ENCODE measurements around the gene EPHA7. TPM values are rescaled to one million over a fixed set of nuclear protein-coding genes. Genes with fewer than 3 reads are reported as not detected.

EPHA7 gene
- polyA plus RNA-seq, 1 experiment, result not detected

DNA sequence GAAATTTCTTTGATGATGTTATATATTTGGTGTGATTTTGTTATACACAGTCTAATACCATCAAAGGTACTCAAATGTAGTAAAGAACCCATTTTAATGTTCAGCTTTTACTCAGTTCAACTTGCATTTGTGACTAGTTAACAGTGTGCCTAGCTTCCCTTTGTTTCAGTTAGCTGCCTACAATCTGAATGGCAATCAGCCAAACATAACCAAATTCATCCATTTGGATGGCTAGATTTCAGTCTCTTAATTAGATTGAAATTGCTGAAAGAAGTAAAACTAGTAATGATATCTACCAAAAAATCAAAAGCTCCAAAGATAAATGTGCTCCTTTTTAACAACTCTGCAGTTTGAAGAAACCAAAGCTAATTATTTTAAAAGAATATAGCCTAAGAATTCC lies 6.9 kb downstream of the EPHA7 start:
- ChIA-PET CTCF (no interaction called here), POLR2A (no interaction called here)
- TF ChIP-seq, protein P1, sequence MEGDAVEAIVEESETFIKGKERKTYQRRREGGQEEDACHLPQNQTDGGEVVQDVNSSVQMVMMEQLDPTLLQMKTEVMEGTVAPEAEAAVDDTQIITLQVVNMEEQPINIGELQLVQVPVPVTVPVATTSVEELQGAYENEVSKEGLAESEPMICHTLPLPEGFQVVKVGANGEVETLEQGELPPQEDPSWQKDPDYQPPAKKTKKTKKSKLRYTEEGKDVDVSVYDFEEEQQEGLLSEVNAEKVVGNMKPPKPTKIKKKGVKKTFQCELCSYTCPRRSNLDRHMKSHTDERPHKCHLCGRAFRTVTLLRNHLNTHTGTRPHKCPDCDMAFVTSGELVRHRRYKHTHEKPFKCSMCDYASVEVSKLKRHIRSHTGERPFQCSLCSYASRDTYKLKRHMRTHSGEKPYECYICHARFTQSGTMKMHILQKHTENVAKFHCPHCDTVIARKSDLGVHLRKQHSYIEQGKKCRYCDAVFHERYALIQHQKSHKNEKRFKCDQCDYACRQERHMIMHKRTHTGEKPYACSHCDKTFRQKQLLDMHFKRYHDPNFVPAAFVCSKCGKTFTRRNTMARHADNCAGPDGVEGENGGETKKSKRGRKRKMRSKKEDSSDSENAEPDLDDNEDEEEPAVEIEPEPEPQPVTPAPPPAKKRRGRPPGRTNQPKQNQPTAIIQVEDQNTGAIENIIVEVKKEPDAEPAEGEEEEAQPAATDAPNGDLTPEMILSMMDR (IDR thresholded peaks at IDR 0.05; ENCODE audit: insufficient read depth, low read depth, low read length), result no peak
- Histone ChIP-seq H3K36me3 (ENCODE audit: control insufficient read depth, insufficient read depth, low read length) (no peaks in the 10 kb centered on the region), H3K4me3 (ENCODE audit: low read depth, low read length) (no peak overlapping the region), H3K27me3 (ENCODE audit: control insufficient read depth, insufficient read depth, low read length) (peaks cover 9% of the 10 kb centered on the region)
- DNase-seq (ENCODE audit: low read depth), result no peak

DNA sequence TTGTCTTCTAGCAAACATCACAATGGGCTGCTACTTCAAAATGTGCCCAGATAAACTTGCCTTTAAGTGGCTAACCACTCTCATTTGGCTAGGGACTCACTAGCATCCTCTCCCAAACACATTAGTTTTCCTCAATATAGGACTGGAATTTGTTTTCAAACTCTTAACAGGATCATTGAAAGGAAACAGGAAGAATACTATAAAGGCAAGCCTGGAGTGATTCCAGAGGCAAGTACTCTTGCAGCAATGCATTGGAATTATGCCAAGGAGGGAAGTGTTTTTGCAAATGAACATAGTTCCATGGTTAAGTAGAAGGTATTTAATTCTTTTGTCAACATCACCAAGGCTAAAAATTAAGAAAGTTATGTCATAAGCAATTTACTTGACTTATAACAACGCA lies 12.2 kb downstream of the EPHA7 start:
- ChIA-PET POLR2A (no interaction called here), CTCF (no interaction called here)
- no peak for DNase-seq (ENCODE audit: low read depth)
- TF ChIP-seq, protein P1 (IDR thresholded peaks at IDR 0.05; ENCODE audit: insufficient read depth, low read depth, low read length), result no peak
- H3K4me3 ChIP-seq (ENCODE audit: low read depth, low read length), result no peak overlapping the region
- H3K27me3 ChIP-seq (ENCODE audit: control insufficient read depth, insufficient read depth, low read length), result no peaks in the 10 kb centered on the region
- H3K36me3 ChIP-seq (ENCODE audit: control insufficient read depth, insufficient read depth, low read length), result no peaks in the 10 kb centered on the region

DNA sequence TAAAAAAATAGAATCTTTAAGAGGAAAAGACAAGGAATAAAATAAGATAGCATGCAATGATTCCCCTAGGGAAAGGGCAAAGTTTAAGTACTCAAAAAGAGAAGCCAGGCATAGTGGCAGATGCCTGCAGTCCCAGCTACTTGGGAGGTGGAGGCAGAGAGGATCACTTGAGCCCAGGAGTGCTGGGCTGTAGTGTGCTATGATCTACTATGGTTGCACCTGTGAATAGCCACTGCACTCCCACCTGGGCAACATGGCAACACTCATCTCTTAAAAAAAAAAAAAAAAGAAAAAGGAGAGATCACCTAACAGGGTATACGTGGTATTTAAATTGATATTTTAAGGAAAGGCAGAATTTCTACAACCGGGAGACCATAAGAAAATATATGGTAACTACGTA lies 16.0 kb downstream of the EPHA7 start:
- Histone ChIP-seq H3K27me3 (ENCODE audit: control insufficient read depth, insufficient read depth, low read length) (no peaks in the 10 kb centered on the region), H3K4me3 (ENCODE audit: low read depth, low read length) (no peak overlapping the region), H3K36me3 (ENCODE audit: control insufficient read depth, insufficient read depth, low read length) (no peaks in the 10 kb centered on the region)
- DNase-seq (ENCODE audit: low read depth), result no peak
- ChIA-PET CTCF (no interaction called here), POLR2A (no interaction called here)
- TF ChIP-seq, protein P1 (IDR thresholded peaks at IDR 0.05; ENCODE audit: insufficient read depth, low read depth, low read length), result no peak

DNA sequence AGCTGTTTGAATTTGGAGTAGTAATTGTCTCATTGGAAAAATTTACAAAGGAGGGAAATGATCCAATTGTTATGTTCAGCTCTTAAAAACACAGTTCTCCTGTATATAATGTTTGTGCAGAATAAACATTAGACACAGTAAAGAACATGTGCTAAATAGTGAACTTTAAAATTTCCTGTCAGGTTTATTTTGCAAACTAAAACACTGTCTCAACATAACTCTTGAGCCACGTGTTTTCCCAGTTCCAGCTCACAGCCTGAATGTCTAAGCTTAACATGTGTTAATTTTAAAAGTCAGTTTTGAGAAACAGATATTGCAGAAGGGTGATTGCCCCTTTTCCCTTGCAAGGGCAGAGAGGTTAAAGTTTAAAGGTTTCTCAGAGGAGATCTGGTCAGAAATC lies 20.6 kb downstream of the EPHA7 start:
- TF ChIP-seq, protein P1 (IDR thresholded peaks at IDR 0.05; ENCODE audit: insufficient read depth, low read depth, low read length), result no peak

DNA sequence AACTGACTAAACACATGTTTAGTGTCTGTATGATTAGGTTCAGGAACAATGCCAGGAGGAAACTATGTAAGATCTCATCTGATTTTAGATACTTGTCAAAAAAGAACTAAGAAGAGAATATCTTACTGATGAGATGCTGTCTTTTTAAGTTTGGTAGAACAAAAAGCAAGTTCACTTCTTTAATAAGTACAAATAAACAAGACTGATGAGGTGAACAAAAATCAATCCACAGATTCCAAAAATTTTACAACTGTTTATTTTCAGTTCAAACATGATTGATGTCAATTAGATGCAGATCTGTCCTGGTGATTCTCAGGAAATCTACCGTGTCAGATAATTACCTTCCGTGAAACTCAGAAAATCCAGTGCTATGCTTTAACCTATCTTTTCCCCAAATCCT lies 24.9 kb downstream of the EPHA7 start:
- DNase-seq (ENCODE audit: low read depth), result no peak
- TF ChIP-seq, protein P1 (IDR thresholded peaks at IDR 0.05; ENCODE audit: insufficient read depth, low read depth, low read length), result no peak
- ChIA-PET CTCF (no interaction called here), POLR2A (no interaction called here)
- no peak overlapping the region for H3K4me3 ChIP-seq (ENCODE audit: low read depth, low read length)
- no peaks in the 10 kb centered on the region for H3K36me3 ChIP-seq (ENCODE audit: control insufficient read depth, insufficient read depth, low read length)
- no peaks in the 10 kb centered on the region for H3K27me3 ChIP-seq (ENCODE audit: control insufficient read depth, insufficient read depth, low read length)

More for the DNA sequence above, 20.6 kb downstream of the EPHA7 start:
- Histone ChIP-seq H3K27me3 (ENCODE audit: control insufficient read depth, insufficient read depth, low read length) (no peaks in the 10 kb centered on the region), H3K36me3 (ENCODE audit: control insufficient read depth, insufficient read depth, low read length) (no peaks in the 10 kb centered on the region), H3K4me3 (ENCODE audit: low read depth, low read length) (no peak overlapping the region)
- POLR2A ChIA-PET, result no interaction called here
- no peak for DNase-seq (ENCODE audit: low read depth)
- CTCF ChIA-PET, result no interaction called here

Data from BJ (cell line).